Adrenal gland (tissue), 5 donors: ENCODE results near the gene ESR2.
A peak's percentile ranks its signal among the peaks of the same experiment; 100 is the strongest.

Source experiments
- CTCF ChIP-seq, 6 experiments: fragments of 450-650 bp in 4 of 6; fragments of 200-600 bp in 2 of 6; sonication (generic) in 1 of 6; IDR thresholded peaks; 1 replicate in 5 of 6; 2 replicates in 1 of 6; pipeline versions ENCODE4 v1.5.1 to v1.8.0; 2016 to 2021; ENCODE audit warnings: antibody characterized with exemption in 6 of 6, mild to moderate bottlenecking in 2 of 6, moderate library complexity in 1 of 6
- POLR2A ChIP-seq, 2 donors: fragments of 450-650 bp; IDR thresholded peaks; one replicate each; pipeline ENCODE4 v1.6.1; 2017; ENCODE audit warnings: antibody characterized with exemption in 2 of 2, mild to moderate bottlenecking in 2 of 2, moderate library complexity in 1 of 2
- donor health status: DM: no; HTN: no; CAD: no.

GRCh38 chr14:64232095-64232838 is 61.9 kb downstream of the ESR2 start:
- peak in 1 of 6 experiments; percentile 5 for TF ChIP-seq CTCF (IDR thresholded peaks at IDR 0.05)
- peak in 1 of 2 donors; percentile 62 for TF ChIP-seq POLR2A (IDR thresholded peaks at IDR 0.05)
